Lower leg skin (tissue), 4 donors: ENCODE measurements around the gene MICALL2. TPM values are rescaled to one million over a fixed set of nuclear protein-coding genes. Genes with fewer than 3 reads are reported as not detected.

Experiments used
- DNase-seq, 2 donors: peaks; one replicate each; pipeline ENCODE4 v3.0.0-alpha.2; 2019; ENCODE audit warnings: low spot score in 2 of 2
- H3K4me3 ChIP-seq: fragments of 200-600 bp; sonication (generic); 2 replicates; pipeline ENCODE4 v1.5.1; 2017; ENCODE audit warnings: mild to moderate bottlenecking, low read depth; ENCODE audit not compliant: poor library complexity, severe bottlenecking
- CTCF ChIP-seq, 3 donors: fragments of 450-650 bp; IDR thresholded peaks; one replicate each; pipeline ENCODE4 v1.5.1; 2016; ENCODE audit warnings: antibody characterized with exemption in 3 of 3, mild to moderate bottlenecking in 3 of 3, moderate library complexity in 2 of 3
- POLR2A ChIP-seq, 2 donors: fragments of 450-650 bp; IDR thresholded peaks; one replicate each; pipeline ENCODE4 v1.6.1; 2016 to 2017; ENCODE audit warnings: antibody characterized with exemption in 2 of 2, mild to moderate bottlenecking in 1 of 2, moderate library complexity in 1 of 2
- WGBS, 2 donors: methylation state at CpG; one replicate each; pipeline ENCODE4 v1.1.5; 2018; 5-methylcytosine and 5-hydroxymethylcytosine counted together
- intact Hi-C: fragments of 100-400 bp; cut with DNase I; formaldehyde crosslinking; loops from one replicate; pipeline ENCODE4 v1.15.0; 2023; ENCODE audit warnings: low total_unique reads
- total RNA-seq, 4 donors: library from RNA; depleted of rRNA; stranded (reverse); fragments of >200 nt; gene quantifications; one replicate each; pipeline ENCODE4 v1.1.0, GENCODE V29; 2016

The MICALL2 gene
- total RNA-seq, 4 donors from 2014 or later, result 10.4 to 17.0 (median 14.0) TPM

DNA sequence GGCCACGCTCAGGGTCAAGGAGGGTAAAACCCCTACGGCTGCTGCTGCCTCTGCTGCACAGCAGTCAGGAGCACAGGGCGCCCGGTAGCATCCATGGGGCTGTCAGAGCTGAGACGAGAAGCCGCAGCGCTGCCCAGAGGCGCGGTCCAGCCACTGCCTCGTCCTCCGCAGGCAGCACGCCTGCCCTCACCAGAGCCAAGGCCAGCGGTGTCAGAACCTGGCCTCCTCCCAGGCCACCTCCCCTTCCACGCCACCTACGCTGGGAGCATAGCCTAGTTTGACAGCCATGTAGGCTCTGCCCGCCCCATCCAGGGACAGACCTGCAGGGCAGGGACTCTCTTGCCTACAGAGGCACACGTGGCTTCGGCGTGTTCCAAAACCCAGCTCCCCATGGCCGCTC, 28.7 kb upstream of the MICALL2 start:
- 82 to 87% methylated on average over 20 of the region's 20 CpGs for WGBS, 2 donors
- TF ChIP-seq CTCF (IDR thresholded peaks at IDR 0.05), result no peak
- no peak for TF ChIP-seq POLR2A (IDR thresholded peaks at IDR 0.05)
- no peak for DNase-seq
- intact Hi-C loops, result no loop called here
- no peak overlapping the region for H3K4me3 ChIP-seq

DNA sequence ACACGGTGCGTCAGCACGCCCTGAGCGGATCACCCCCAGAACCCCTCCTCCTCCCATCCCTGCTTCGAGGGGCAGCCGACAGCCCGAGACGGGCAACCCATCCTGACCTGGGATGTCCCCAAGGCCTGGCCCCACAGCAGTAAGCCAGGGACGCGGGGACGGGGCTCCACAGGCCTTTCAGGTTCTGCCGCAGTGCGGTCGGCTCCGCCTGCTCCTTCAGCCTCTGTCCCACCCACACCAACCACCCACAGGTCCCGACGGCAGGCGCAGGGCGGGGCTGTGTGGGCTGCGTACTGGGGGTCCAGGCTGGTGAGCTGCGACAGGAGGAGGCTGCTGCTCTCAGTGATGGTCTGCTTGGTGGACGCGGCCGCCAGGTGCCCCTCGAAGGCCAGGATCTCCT, 28.2 kb upstream of the MICALL2 start:
- 85% methylated on average over 19 to 22 of the region's 25 CpGs for WGBS, 2 donors
- intact Hi-C loops, result no loop called here
- no peak for DNase-seq

DNA sequence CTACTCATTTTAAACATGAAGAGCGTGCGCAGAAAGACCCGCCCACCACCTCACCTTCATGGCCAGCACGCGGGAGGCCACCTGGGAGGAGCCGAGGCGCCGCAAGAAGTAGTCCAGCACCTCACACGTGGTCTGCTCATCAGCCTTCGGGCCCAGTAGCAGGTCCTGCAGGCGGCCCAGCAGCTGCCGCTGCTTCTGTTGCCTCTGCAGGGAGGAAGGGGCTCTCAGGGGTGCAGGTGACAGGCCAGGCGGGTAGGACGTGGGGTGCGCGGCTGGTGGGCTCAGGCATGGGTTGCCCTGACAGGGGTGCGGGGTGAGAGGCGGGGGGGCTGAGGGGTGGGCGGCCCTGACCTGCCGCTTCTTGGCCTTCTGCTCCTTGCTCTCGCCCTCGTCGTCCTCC, 27.3 kb upstream of the MICALL2 start:
- DNase-seq, result no peak
- no peak overlapping the region for H3K4me3 ChIP-seq
- TF ChIP-seq POLR2A (IDR thresholded peaks at IDR 0.05) (no peak), CTCF (IDR thresholded peaks at IDR 0.05) (no peak)
- intact Hi-C loops, result no loop called here
- WGBS, 2 donors, result 93 to 94% methylated on average over 23 of the region's 23 CpGs

More for the DNA sequence above, 28.2 kb upstream of the MICALL2 start:
- TF ChIP-seq POLR2A (IDR thresholded peaks at IDR 0.05) (no peak), CTCF (IDR thresholded peaks at IDR 0.05) (no peak)
- no peak overlapping the region for H3K4me3 ChIP-seq

- TF ChIP-seq POLR2A (IDR thresholded peaks at IDR 0.05), result no peak
- TF ChIP-seq CTCF (IDR thresholded peaks at IDR 0.05), result no peak
- intact Hi-C loops, result no loop called here
- DNase-seq, result no peak
- H3K4me3 ChIP-seq, result no peak overlapping the region
- WGBS, 2 donors, result 95% methylated on average over 19 of the region's 19 CpGs
Observed at GRCh38 chr7:1485156-1485555, 25.9 kb upstream of the MICALL2 start.

- TF ChIP-seq POLR2A (IDR thresholded peaks at IDR 0.05) (no peak), CTCF (IDR thresholded peaks at IDR 0.05) (no peak)
- intact Hi-C loops, result no loop called here
- no peak overlapping the region for H3K4me3 ChIP-seq
- 91 to 94% methylated on average over 12 of the region's 12 CpGs for WGBS, 2 donors
- no peak for DNase-seq
Observed at GRCh38 chr7:1484569-1484968, 25.3 kb upstream of the MICALL2 start.
